SK-N-MC (cell line): ENCODE data around the gene DAB2.

Source experiments
- EZH2 ChIP-seq: fragments of 200-600 bp; sonication (generic); IDR thresholded peaks from one replicate; pipeline ENCODE4 v1.6.1; 2017; ENCODE audit warnings: antibody characterized with exemption
- FOXP2 ChIP-seq: optimal IDR thresholded peaks from 2 replicates; pipeline ENCODE3; 2011; ENCODE audit warnings: mild to moderate bottlenecking, moderate library complexity; ENCODE audit not compliant: insufficient read depth; ENCODE audit errors: extremely low read length, control extremely low read depth
- POLR2AphosphoS5 ChIP-seq: IDR thresholded peaks from 2 replicates; pipeline ENCODE4 v1.6.1; 2012; ENCODE audit warnings: mild to moderate bottlenecking, low read depth, low read length, borderline replicate concordance

GRCh38 chr5:39367711-39368110 is 57.1 kb downstream of the DAB2 start:
- TF ChIP-seq EZH2 (no peak), POLR2AphosphoS5 (no peak), FOXP2 (no peak)
